Hypothalamus (tissue), 51 donors: ENCODE data around the gene PHLDB2.

Experiments
- DNase-seq, 51 donors: peaks; one replicate each; lab custom pipeline; 2025; lab: John Stamatoyannopoulos, UW

PHLDB2 gene

GRCh38 chr3:111848778-111849177 is 10.3 kb upstream of the PHLDB2 start:
- no peak for DNase-seq

GRCh38 chr3:111850537-111850936 is 8.5 kb upstream of the PHLDB2 start:
- DNase-seq: no peak

- DNase-seq: no peak
Observed at GRCh38 chr3:111851511-111851954, 7.5 kb upstream of the PHLDB2 start.

- DNase-seq: no peak
Observed at GRCh38 chr3:111852540-111852939, 6.5 kb upstream of the PHLDB2 start.

GRCh38 chr3:111853068-111853467 is 6.0 kb upstream of the PHLDB2 start:
- DNase-seq: no peak

- DNase-seq: no peak
Observed at GRCh38 chr3:111854990-111855389, 4.1 kb upstream of the PHLDB2 start.

GRCh38 chr3:111856501-111856900 is 2.6 kb upstream of the PHLDB2 start:
- no peak for DNase-seq

- DNase-seq: no peak
Observed at GRCh38 chr3:111857474-111857873, 1.6 kb upstream of the PHLDB2 start.

GRCh38 chr3:111858642-111859041 is 423 bp upstream of the PHLDB2 start:
- no peak for DNase-seq

- peak in 21 of 51 donors; percentile 3 to 36 (median 9) for DNase-seq
Observed at GRCh38 chr3:111859974-111860859, 1.2 kb downstream of the PHLDB2 start.

GRCh38 chr3:111861391-111861790 is 2.3 kb downstream of the PHLDB2 start:
- DNase-seq: no peak

- no peak for DNase-seq
Observed at GRCh38 chr3:111862415-111862814, 3.4 kb downstream of the PHLDB2 start.

GRCh38 chr3:111862974-111863373 is 3.9 kb downstream of the PHLDB2 start:
- no peak for DNase-seq

GRCh38 chr3:111863942-111864694 is 5.1 kb downstream of the PHLDB2 start:
- DNase-seq: no peak

GRCh38 chr3:111864821-111865656 is 6.0 kb downstream of the PHLDB2 start:
- no peak for DNase-seq

- DNase-seq: no peak
Observed at GRCh38 chr3:111867889-111868426, 8.9 kb downstream of the PHLDB2 start.

- DNase-seq: no peak
Observed at GRCh38 chr3:111870620-111871019, 11.6 kb downstream of the PHLDB2 start.

GRCh38 chr3:111871809-111872623 is 13.0 kb downstream of the PHLDB2 start:
- no peak for DNase-seq

- no peak for DNase-seq
Observed at GRCh38 chr3:111872979-111873378, 13.9 kb downstream of the PHLDB2 start.
